Upper lobe of left lung (tissue), 4 donors: ENCODE data around the gene VAC14.

Source experiments
- CTCF ChIP-seq, 6 experiments: fragments of 450-650 bp in 4 of 6; fragments of 200-600 bp in 2 of 6; sonication (generic) in 2 of 6; IDR thresholded peaks; one replicate each; pipeline ENCODE4 v1.5.1; 2016 to 2019; ENCODE audit warnings: antibody characterized with exemption in 6 of 6
- EP300 ChIP-seq, 4 donors: sonication (generic); formaldehyde crosslinking; IDR thresholded peaks; one replicate each; pipeline ENCODE4 v1.5.1; 2017; ENCODE audit warnings: antibody characterized with exemption in 4 of 4, control low read depth in 2 of 4
- POLR2AphosphoS5 ChIP-seq, 2 donors: sonication (generic); formaldehyde crosslinking; IDR thresholded peaks; one replicate each; pipeline ENCODE4 v1.5.1; 2017; ENCODE audit warnings: antibody characterized with exemption in 2 of 2

GRCh38 chr16:70647441-70648359 lies 153.3 kb downstream of the VAC14 start:
- TF ChIP-seq CTCF (IDR thresholded peaks at IDR 0.05) (no peak), POLR2AphosphoS5 (IDR thresholded peaks at IDR 0.05) (no peak), EP300 (IDR thresholded peaks at IDR 0.05) (no peak)
